ENCODE measurements around the gene TRAF4.

DNA sequence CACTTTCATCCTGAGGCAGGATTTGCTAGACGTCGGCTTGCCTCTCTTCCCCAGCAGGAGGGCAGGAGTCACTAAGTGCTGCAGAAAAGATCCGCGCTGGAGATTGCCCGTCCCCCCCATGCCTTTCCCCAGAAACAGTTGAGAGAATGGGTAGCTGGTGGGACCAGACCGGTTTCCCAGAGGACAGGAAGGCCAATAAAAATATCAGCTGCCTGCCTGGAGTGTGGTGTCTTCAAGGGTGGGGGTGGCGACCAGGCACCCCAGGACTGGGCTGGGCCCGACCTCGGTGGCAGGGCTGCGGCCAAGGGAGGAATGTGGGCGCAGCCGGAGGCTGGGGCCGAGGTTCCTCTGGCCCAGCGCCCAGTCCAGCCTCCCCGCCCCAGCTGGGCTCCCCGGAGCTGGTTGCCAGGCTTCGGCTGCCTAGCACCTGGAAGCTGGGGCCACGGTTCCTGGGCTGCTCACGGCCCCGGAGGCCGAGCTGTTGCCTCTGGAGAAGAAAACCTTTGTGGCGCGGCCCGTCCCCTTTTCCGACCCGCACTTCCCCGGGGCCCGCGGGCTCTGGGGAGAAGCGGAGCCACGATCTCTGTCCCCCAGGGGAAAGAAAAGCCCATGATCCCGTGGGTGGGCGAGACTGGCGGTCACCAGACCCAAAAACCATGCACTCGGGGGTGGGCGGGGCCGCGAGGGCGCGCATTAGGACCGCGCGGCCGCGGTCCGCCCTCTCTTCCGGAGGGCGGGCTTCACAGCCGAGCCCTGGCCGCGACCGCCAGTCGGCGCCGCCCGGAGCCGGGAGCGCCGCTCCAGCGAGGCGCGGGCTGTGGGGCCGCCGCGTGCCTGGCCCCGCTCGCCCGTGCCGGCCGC, at the start of gene TRAF4:
- TF ChIP-seq, protein P1, sequence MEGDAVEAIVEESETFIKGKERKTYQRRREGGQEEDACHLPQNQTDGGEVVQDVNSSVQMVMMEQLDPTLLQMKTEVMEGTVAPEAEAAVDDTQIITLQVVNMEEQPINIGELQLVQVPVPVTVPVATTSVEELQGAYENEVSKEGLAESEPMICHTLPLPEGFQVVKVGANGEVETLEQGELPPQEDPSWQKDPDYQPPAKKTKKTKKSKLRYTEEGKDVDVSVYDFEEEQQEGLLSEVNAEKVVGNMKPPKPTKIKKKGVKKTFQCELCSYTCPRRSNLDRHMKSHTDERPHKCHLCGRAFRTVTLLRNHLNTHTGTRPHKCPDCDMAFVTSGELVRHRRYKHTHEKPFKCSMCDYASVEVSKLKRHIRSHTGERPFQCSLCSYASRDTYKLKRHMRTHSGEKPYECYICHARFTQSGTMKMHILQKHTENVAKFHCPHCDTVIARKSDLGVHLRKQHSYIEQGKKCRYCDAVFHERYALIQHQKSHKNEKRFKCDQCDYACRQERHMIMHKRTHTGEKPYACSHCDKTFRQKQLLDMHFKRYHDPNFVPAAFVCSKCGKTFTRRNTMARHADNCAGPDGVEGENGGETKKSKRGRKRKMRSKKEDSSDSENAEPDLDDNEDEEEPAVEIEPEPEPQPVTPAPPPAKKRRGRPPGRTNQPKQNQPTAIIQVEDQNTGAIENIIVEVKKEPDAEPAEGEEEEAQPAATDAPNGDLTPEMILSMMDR (IDR thresholded peaks at IDR 0.05): peak in 1 of 2 donors; percentile 22
- TF ChIP-seq POLR2A (IDR thresholded peaks at IDR 0.05): peak; percentile 92
- no peak for TF ChIP-seq EP300 (IDR thresholded peaks at IDR 0.05)

Data from suprapubic skin (tissue), 3 donors.